PC-9 (cell line): ENCODE results near the gene DPM2. TPM values are rescaled to one million over a fixed set of nuclear protein-coding genes. Genes with fewer than 3 reads are reported as not detected.

ENCODE experiments used
- BruUV-seq: library from RNA; stranded (reverse); fragments of 400-500 nt; replicated peaks from 2 replicates; lab custom pipeline; 2021; lab: Mats Ljungman, UMichigan
- CTCF ChIA-PET: fragments of 300-600 bp; sonication (Branson Sonifier 250); formaldehyde crosslinking; loops from one replicate; lab custom pipeline; 2022; ENCODE audit warnings: antibody characterized with exemption; lab: Charles Lee
- POLR2A ChIA-PET: fragments of 300-600 bp; sonication (Branson Sonifier 250); formaldehyde crosslinking; loops from one replicate; lab custom pipeline; 2022; ENCODE audit warnings: antibody characterized with exemption; ENCODE audit not compliant: unreplicated experiment; lab: Charles Lee
- DNase-seq, 2 experiments: peaks; one replicate each; pipeline versions ENCODE4 v3.0.0 to v3.0.0-alpha.2; 2015 to 2022; ENCODE audit warnings: mixed read lengths in 1 of 2
- H2AFZ ChIP-seq: fragments of 200-600 bp; sonication (generic); 2 replicates; pipeline ENCODE4 v1.8.1; 2017; ENCODE audit warnings: antibody characterized with exemption
- H3F3A ChIP-seq: fragments of 200-600 bp; sonication (generic); 2 replicates; pipeline ENCODE4 v1.8.1; 2017; ENCODE audit warnings: antibody characterized with exemption, mild to moderate bottlenecking, low read depth; ENCODE audit not compliant: insufficient read depth
- H3K27ac ChIP-seq: fragments of 200-600 bp; sonication (generic); 2 replicates; pipeline ENCODE4 v1.6.1; 2016; ENCODE audit warnings: mixed run types
- H3K27me3 ChIP-seq: fragments of 200-600 bp; sonication (generic); 2 replicates; pipeline ENCODE4 v1.6.1; 2016; ENCODE audit warnings: low read depth, mixed run types; ENCODE audit not compliant: insufficient read depth
- H3K36me3 ChIP-seq: fragments of 200-600 bp; sonication (generic); 2 replicates; pipeline ENCODE4 v1.6.1; 2016; ENCODE audit warnings: low read depth, mixed run types
- H3K4me1 ChIP-seq: fragments of 200-600 bp; sonication (generic); replicated peaks from 2 replicates; pipeline ENCODE4 v1.6.1; 2016; ENCODE audit warnings: mixed run types; ENCODE audit not compliant: insufficient read depth
- H3K4me2 ChIP-seq: fragments of 200-600 bp; sonication (generic); 2 replicates; pipeline ENCODE4 v1.6.1; 2017; ENCODE audit warnings: mixed run types
- H3K4me3 ChIP-seq: fragments of 200-600 bp; sonication (generic); 2 replicates; pipeline ENCODE4 v1.6.1; 2016; ENCODE audit warnings: mixed run types
- H3K79me2 ChIP-seq: fragments of 200-600 bp; sonication (generic); 2 replicates; pipeline ENCODE4 v1.6.1; 2017; ENCODE audit warnings: low read depth, mixed run types
- H3K9me2 ChIP-seq: fragments of 200-600 bp; sonication (generic); 2 replicates; pipeline ENCODE4 v1.8.1; 2017; ENCODE audit warnings: mild to moderate bottlenecking; ENCODE audit not compliant: insufficient read depth
- H3K9me3 ChIP-seq: fragments of 200-600 bp; sonication (generic); 2 replicates; pipeline ENCODE4 v1.8.1; 2016; ENCODE audit warnings: low read depth; ENCODE audit not compliant: insufficient read depth
- H4K20me1 ChIP-seq: fragments of 200-600 bp; sonication (generic); 2 replicates; pipeline ENCODE4 v1.8.1; 2017; ENCODE audit not compliant: insufficient read depth
- EZH2 ChIP-seq: fragments of 200-600 bp; sonication (generic); IDR thresholded peaks from 2 replicates; pipeline ENCODE4 v1.8.0; 2017; ENCODE audit warnings: antibody characterized with exemption, low read depth
- intact Hi-C: fragments of 100-400 bp; cut with micrococcal nuclease; formaldehyde crosslinking; loops from one replicate; pipeline ENCODE4 v1.10.0; 2022; ENCODE audit not compliant: unreplicated experiment
- total RNA-seq: library from RNA; stranded (reverse); gene quantifications from 2 replicates; pipeline ENCODE4 v1.2.3, GENCODE V29; 2021
- TF ChIP-seq, protein P1 (sequence below): fragments of 200-600 bp; sonication (generic); conservative IDR thresholded peaks from 2 replicates; pipeline ENCODE4 v1.6.1; 2017; ENCODE audit warnings: mixed run types, antibody characterized with exemption, mild to moderate bottlenecking, moderate library complexity

DPM2 gene
- total RNA-seq, 1 experiment from 2014 or later = 79.4 TPM

DNA sequence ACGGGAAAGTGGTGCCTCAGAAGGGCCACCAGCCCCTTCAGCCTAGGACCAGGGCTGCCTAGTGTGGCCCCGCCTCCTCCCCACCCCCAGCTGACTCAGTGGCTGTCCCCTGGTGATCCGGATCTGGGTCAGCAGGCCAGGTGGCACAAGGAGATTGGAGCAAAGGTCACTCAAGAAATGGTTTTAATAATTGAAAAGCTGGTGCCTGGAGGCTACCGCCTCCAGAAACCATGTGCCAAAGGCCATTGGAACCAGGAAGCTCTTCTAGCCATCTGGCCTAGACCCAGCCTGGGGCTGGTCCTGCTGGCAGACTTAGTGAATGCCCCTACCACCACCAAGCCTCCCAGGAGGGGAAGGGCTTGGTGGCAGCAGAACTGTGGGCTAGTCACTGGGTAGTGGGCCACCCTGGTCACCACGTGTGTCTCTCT, 22.3 kb downstream of the DPM2 start:
- Histone ChIP-seq H3F3A (peaks cover 35% of the 10 kb centered on the region), H3K4me2 (peak overlapping the region; percentile 97), H3K9me2 (no peaks in the 10 kb centered on the region), H2AFZ (no peak overlapping the region), H3K79me2 (0 out of 2 replicates have a peak, but pooled peaks cover 9% of the 10 kb centered on the region), H3K27ac (no peak overlapping the region), H3K36me3 (no peaks in the 10 kb centered on the region), H4K20me1 (no peaks in the 10 kb centered on the region), H3K9me3 (no peaks in the 10 kb centered on the region), H3K4me3 (peak overlapping the region; percentile 92; the same call in 1 of the 2 replicates), H3K27me3 (no peaks in the 10 kb centered on the region), H3K4me1 (peaks cover 49% of the 10 kb centered on the region)
- intact Hi-C loops = loop anchor here (5.0 kb wide), 2 partner anchors 128 to 413 kb away; partner anchors contain the start of gene CDK9
- POLR2A ChIA-PET = no interaction called here
- TF ChIP-seq EZH2 = no peak
- TF ChIP-seq, protein P1, sequence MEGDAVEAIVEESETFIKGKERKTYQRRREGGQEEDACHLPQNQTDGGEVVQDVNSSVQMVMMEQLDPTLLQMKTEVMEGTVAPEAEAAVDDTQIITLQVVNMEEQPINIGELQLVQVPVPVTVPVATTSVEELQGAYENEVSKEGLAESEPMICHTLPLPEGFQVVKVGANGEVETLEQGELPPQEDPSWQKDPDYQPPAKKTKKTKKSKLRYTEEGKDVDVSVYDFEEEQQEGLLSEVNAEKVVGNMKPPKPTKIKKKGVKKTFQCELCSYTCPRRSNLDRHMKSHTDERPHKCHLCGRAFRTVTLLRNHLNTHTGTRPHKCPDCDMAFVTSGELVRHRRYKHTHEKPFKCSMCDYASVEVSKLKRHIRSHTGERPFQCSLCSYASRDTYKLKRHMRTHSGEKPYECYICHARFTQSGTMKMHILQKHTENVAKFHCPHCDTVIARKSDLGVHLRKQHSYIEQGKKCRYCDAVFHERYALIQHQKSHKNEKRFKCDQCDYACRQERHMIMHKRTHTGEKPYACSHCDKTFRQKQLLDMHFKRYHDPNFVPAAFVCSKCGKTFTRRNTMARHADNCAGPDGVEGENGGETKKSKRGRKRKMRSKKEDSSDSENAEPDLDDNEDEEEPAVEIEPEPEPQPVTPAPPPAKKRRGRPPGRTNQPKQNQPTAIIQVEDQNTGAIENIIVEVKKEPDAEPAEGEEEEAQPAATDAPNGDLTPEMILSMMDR = no peak
- BruUV-seq = no TSS peak
- peak in 1 of 2 experiments; percentile 58 for DNase-seq
- CTCF ChIA-PET = interaction anchor here (0.5 kb wide), 1 partner anchor 45 kb away, joined by 4 read pairs; no protein-coding TSS in a partner anchor

DNA sequence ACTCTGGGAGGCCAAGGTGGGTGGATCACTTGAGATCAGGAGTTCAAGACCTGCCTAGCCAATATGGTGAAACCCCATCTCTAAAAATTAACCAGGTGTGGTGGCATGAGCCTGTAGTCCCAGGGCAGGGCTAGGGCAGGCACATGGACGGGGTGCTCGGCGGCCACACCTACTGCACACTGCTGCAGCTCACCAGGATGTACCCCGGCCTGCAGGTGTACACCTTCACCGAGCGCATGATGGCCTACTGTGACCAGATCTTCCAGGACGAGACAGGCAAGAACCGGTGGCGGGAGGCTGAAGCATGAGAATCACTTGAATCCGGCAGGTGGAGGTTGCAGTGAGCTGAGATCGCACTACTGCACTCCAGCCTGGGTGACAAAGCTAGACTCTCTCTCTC, 24.0 kb downstream of the DPM2 start:
- no peak for TF ChIP-seq EZH2
- TF ChIP-seq, protein P1 = no peak
- BruUV-seq = no TSS peak
- Histone ChIP-seq H3K79me2 (0 out of 2 replicates have a peak, but pooled peaks cover 9% of the 10 kb centered on the region), H3K9me2 (no peaks in the 10 kb centered on the region), H3K27ac (no peak overlapping the region), H3K27me3 (no peaks in the 10 kb centered on the region), H2AFZ (no peak overlapping the region), H3K36me3 (no peaks in the 10 kb centered on the region), H3K4me2 (no peak overlapping the region), H3F3A (peaks cover 22% of the 10 kb centered on the region), H3K4me3 (no peak overlapping the region), H4K20me1 (no peaks in the 10 kb centered on the region), H3K4me1 (peaks cover 36% of the 10 kb centered on the region), H3K9me3 (no peaks in the 10 kb centered on the region)
- POLR2A ChIA-PET = interaction anchor here (0.6 to 0.8 kb wide), 3 partner anchors 181 to 347 kb away, joined by 4 to 10 read pairs (median 5); partner anchors contain the start of gene TTC16
- DNase-seq = no peak
- intact Hi-C loops = no loop called here
- CTCF ChIA-PET = no interaction called here

DNA sequence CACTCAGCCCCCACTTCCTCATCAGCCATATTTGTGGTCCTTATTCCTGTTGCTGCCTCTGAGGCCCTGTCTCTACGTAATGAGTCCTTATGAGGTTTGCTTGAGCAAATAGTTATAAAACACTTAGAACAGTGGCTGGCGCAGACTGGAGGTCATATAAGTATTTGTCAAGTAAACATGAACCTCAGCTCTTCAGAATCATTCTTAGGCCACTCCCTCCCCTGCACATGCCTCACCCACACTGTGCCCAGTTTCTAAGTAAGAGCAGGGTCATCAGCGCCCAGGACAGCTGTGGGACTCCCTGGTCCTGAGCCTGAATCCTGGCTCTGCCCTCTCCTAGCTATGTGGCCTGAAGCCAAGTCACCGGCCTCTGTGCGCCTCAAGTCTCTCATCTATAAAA, 24.8 kb downstream of the DPM2 start:
- Histone ChIP-seq H2AFZ (no peak overlapping the region), H3K4me3 (no peak overlapping the region), H3K9me2 (no peaks in the 10 kb centered on the region), H3F3A (peaks cover 14% of the 10 kb centered on the region), H3K27me3 (no peaks in the 10 kb centered on the region), H3K27ac (no peak overlapping the region), H3K4me1 (peaks cover 28% of the 10 kb centered on the region), H3K4me2 (no peak overlapping the region), H3K9me3 (no peaks in the 10 kb centered on the region), H3K36me3 (no peaks in the 10 kb centered on the region), H3K79me2 (0 out of 2 replicates have a peak, but pooled peaks cover 9% of the 10 kb centered on the region), H4K20me1 (no peaks in the 10 kb centered on the region)
- ChIA-PET CTCF (interaction anchor here (0.6 kb wide), 1 partner anchor 30 kb away, joined by 3 read pairs; no protein-coding TSS in a partner anchor), POLR2A (interaction anchor here (0.7 kb wide), 1 partner anchor 256 kb away, joined by 5 read pairs; no protein-coding TSS in a partner anchor)
- TF ChIP-seq, protein P1 = no peak
- no peak for TF ChIP-seq EZH2
- no TSS peak for BruUV-seq
- DNase-seq = no peak
- intact Hi-C loops = no loop called here
